SU-DHL-6 (cell line): Measurements from ENCODE around the gene UTY.

ENCODE experiments used
- H2AFZ ChIP-seq: fragments of 200-600 bp; sonication (generic); 2 replicates; pipeline ENCODE4 v1.6.1; 2014; ENCODE audit warnings: low read depth, mild to moderate bottlenecking, moderate library complexity, mixed read lengths, antibody characterized with exemption, low read length; ENCODE audit not compliant: severe bottlenecking
- H3F3A ChIP-seq: fragments of 200-600 bp; shearing (Covaris generic); 2 replicates; pipeline ENCODE4 v1.6.0; 2016; ENCODE audit warnings: antibody characterized with exemption, mild to moderate bottlenecking; ENCODE audit not compliant: insufficient read depth
- H3K27ac ChIP-seq: fragments of 200-600 bp; sonication (generic); 2 replicates; pipeline ENCODE4 v1.5.1; 2016; ENCODE audit warnings: low read depth, mild to moderate bottlenecking, low read length, moderate library complexity, mixed read lengths
- H3K27me3 ChIP-seq: fragments of 200-600 bp; sonication (generic), shearing (Covaris generic); 2 replicates; pipeline ENCODE4 v1.6.0; 2014; ENCODE audit warnings: mild to moderate bottlenecking, low read length
- H3K36me3 ChIP-seq: fragments of 200-600 bp; sonication (generic); 2 replicates; pipeline ENCODE4 v1.6.1; 2014; ENCODE audit warnings: mild to moderate bottlenecking, low read length, mixed read lengths
- H3K4me2 ChIP-seq: fragments of 300-600, 200-600 bp; shearing (Covaris generic), sonication (generic); 2 replicates; pipeline ENCODE4 v1.6.0; 2014; ENCODE audit warnings: low read length, low read depth, mild to moderate bottlenecking; ENCODE audit not compliant: poor library complexity, severe bottlenecking
- H3K4me3 ChIP-seq: fragments of 200-600 bp; sonication (generic); 2 replicates; pipeline ENCODE4 v1.5.1; 2014; ENCODE audit warnings: antibody characterized with exemption, low read length, mild to moderate bottlenecking, mixed read lengths; ENCODE audit not compliant: insufficient read depth, poor library complexity, severe bottlenecking
- H3K79me2 ChIP-seq: fragments of 200-600 bp; sonication (generic); 2 replicates; pipeline ENCODE4 v1.6.1; 2014; ENCODE audit warnings: mild to moderate bottlenecking, low read length, moderate library complexity; ENCODE audit not compliant: insufficient read depth
- H3K9ac ChIP-seq: fragments of 200-600 bp; sonication (generic); 2 replicates; pipeline ENCODE4 v1.7.0; 2014; ENCODE audit warnings: mild to moderate bottlenecking, low read length
- H3K9me2 ChIP-seq: fragments of 200-600 bp; sonication (generic); replicated peaks from 2 replicates; pipeline ENCODE4 v1.6.1; 2014; ENCODE audit warnings: low read length; ENCODE audit not compliant: insufficient read depth
- H3K9me3 ChIP-seq: fragments of 200-600 bp; sonication (generic); 2 replicates; pipeline ENCODE4 v1.6.1; 2014; ENCODE audit warnings: low read length, mixed read lengths; ENCODE audit not compliant: insufficient read depth
- H4K20me1 ChIP-seq: fragments of 200-600 bp; sonication (generic); 2 replicates; pipeline ENCODE4 v1.6.1; 2014; ENCODE audit warnings: low read depth, mild to moderate bottlenecking, antibody characterized with exemption, low read length, moderate library complexity, mixed read lengths
- CTCF ChIP-seq: fragments of 200-600 bp; sonication (generic); IDR thresholded peaks from one replicate; pipeline ENCODE4 v1.5.1; 2017; ENCODE audit warnings: antibody characterized with exemption, mild to moderate bottlenecking, low read length, moderate library complexity; ENCODE audit not compliant: insufficient read depth, poor library complexity, severe bottlenecking
- EZH2phosphoT487 ChIP-seq: fragments of 200-600 bp; sonication (generic), shearing (Covaris generic); conservative IDR thresholded peaks from 2 replicates; pipeline ENCODE4 v1.6.1; 2018; ENCODE audit warnings: mild to moderate bottlenecking, antibody characterized with exemption, low read length, moderate library complexity, mixed read lengths

Gene UTY

GRCh38 chrY:13416869-13417661 lies 62.8 kb downstream of the UTY start:
- no peak overlapping the region for H3K4me3 ChIP-seq
- H3K27ac ChIP-seq: no peak overlapping the region
- no peaks in the 10 kb centered on the region for H4K20me1 ChIP-seq
- no peak overlapping the region for H3K4me2 ChIP-seq
- H3K27me3 ChIP-seq: no peaks in the 10 kb centered on the region
- H3K36me3 ChIP-seq: no peaks in the 10 kb centered on the region
- no peaks in the 10 kb centered on the region for H3K9me2 ChIP-seq
- H3F3A ChIP-seq: no peaks in the 10 kb centered on the region
- no peak overlapping the region for H3K9ac ChIP-seq
- no peak for TF ChIP-seq EZH2phosphoT487
- TF ChIP-seq CTCF: no peak
- H3K9me3 ChIP-seq: no peaks in the 10 kb centered on the region
- H2AFZ ChIP-seq: no peak overlapping the region
- no peaks in the 10 kb centered on the region for H3K79me2 ChIP-seq

GRCh38 chrY:13415556-13415955 lies 64.3 kb downstream of the UTY start:
- no peaks in the 10 kb centered on the region for H3K27me3 ChIP-seq
- no peak overlapping the region for H3K4me2 ChIP-seq
- no peaks in the 10 kb centered on the region for H4K20me1 ChIP-seq
- H3K9ac ChIP-seq: no peak overlapping the region
- H3K9me2 ChIP-seq: no peaks in the 10 kb centered on the region
- H3K36me3 ChIP-seq: no peaks in the 10 kb centered on the region
- no peak overlapping the region for H3K4me3 ChIP-seq
- H3K9me3 ChIP-seq: no peaks in the 10 kb centered on the region
- no peaks in the 10 kb centered on the region for H3F3A ChIP-seq
- no peak for TF ChIP-seq EZH2phosphoT487
- TF ChIP-seq CTCF: no peak
- H3K79me2 ChIP-seq: no peaks in the 10 kb centered on the region
- H3K27ac ChIP-seq: no peak overlapping the region
- H2AFZ ChIP-seq: no peak overlapping the region

- H3F3A ChIP-seq: no peaks in the 10 kb centered on the region
- H3K4me3 ChIP-seq: no peak overlapping the region
- H3K4me2 ChIP-seq: no peak overlapping the region
- no peak for TF ChIP-seq CTCF
- no peak for TF ChIP-seq EZH2phosphoT487
- no peak overlapping the region for H3K9ac ChIP-seq
- no peaks in the 10 kb centered on the region for H3K36me3 ChIP-seq
- H3K27ac ChIP-seq: no peak overlapping the region
- no peaks in the 10 kb centered on the region for H3K9me2 ChIP-seq
- no peaks in the 10 kb centered on the region for H3K9me3 ChIP-seq
- no peaks in the 10 kb centered on the region for H3K79me2 ChIP-seq
- no peaks in the 10 kb centered on the region for H3K27me3 ChIP-seq
- no peaks in the 10 kb centered on the region for H4K20me1 ChIP-seq
- no peak overlapping the region for H2AFZ ChIP-seq
These were observed 81.0 kb downstream of the UTY start for GRCh38 chrY:13398876-13399275.
